ENCODE results near the gene VTI1A. TPM values are rescaled to one million over a fixed set of nuclear protein-coding genes. Genes with fewer than 3 reads are reported as not detected.

Gene VTI1A
- total RNA-seq, 1 donor from 2014 or later = 32.6 TPM

DNA sequence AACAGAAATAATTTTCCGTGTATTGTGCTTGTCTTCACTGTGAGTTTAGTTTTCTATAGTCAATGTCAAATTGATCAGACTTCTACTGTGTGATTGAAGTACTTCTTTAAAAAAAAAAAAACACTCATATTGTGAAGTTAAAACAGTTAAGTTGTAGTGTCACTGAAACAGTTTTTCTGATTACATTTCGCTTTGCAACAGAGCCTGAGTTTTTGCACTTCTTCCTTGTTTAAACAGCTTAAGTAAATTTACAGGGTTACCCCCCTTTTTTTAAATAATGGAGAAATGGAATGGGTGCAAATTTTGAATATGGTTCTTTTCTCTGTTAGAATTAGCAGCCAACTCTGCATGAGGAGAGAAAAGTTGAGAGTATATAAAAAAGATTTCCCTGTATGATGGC, 117.3 kb downstream of the VTI1A start:
- DNase-seq (ENCODE audit: extremely low spot score, unreplicated experiment) = no peak
- peaks cover 10% of the 10 kb centered on the region for H3K4me1 Mint-ChIP-seq (ENCODE audit: unreplicated experiment)
- H3K36me3 Mint-ChIP-seq = no peaks in the 10 kb centered on the region
- H3K27ac Mint-ChIP-seq = no peak overlapping the region
- no peaks in the 10 kb centered on the region for H3K27me3 Mint-ChIP-seq
- H3K4me3 Mint-ChIP-seq = no peak overlapping the region
- no peaks in the 10 kb centered on the region for H3K9me3 Mint-ChIP-seq
- no peak for TF ChIP-seq CTCF (conservative IDR thresholded peaks at IDR 0.05)

GRCh38 chr10:112565434-112566053, 118.5 kb downstream of the VTI1A start:
- Mint-ChIP-seq H3K4me3 (no peak overlapping the region), H3K9me3 (no peaks in the 10 kb centered on the region)
- no peak for DNase-seq (ENCODE audit: extremely low spot score, unreplicated experiment)

GRCh38 chr10:112570585-112570984, 123.6 kb downstream of the VTI1A start:
- no peaks in the 10 kb centered on the region for H3K27me3 Mint-ChIP-seq
- DNase-seq (ENCODE audit: extremely low spot score, unreplicated experiment) = no peak

More at GRCh38 chr10:112565434-112566053, 118.5 kb downstream of the VTI1A start:
- H3K36me3 Mint-ChIP-seq = no peaks in the 10 kb centered on the region
- H3K27me3 Mint-ChIP-seq = no peaks in the 10 kb centered on the region
- peak; percentile 93 for TF ChIP-seq CTCF (conservative IDR thresholded peaks at IDR 0.05)
- no peak overlapping the region for H3K27ac Mint-ChIP-seq
- H3K4me1 Mint-ChIP-seq (ENCODE audit: unreplicated experiment) = peaks cover 5% of the 10 kb centered on the region

DNA sequence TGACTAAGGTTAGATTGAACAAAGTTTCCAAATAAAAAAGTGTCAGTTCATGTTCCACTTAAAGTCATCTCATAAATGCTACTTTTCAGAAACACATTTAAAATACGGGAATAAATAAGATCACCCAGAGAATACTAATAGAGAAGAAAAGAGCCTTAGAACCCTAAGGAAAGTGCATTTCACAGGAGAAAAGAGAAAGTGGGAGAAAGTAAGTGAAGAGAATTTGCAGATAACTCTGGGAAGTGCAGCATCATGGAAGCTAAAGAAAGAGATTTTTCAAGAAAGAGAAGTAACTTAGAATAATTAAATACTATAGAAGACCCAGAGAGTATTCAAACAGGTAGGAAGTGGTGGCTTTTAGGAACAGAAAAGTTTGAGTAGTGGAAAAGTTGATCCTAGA, 132.6 kb downstream of the VTI1A start:
- no peak for TF ChIP-seq CTCF (conservative IDR thresholded peaks at IDR 0.05)
- Mint-ChIP-seq H3K9me3 (no peaks in the 10 kb centered on the region), H3K4me3 (no peak overlapping the region), H3K27me3 (no peaks in the 10 kb centered on the region), H3K36me3 (peaks cover 8% of the 10 kb centered on the region), H3K4me1 (ENCODE audit: unreplicated experiment) (peaks cover 9% of the 10 kb centered on the region), H3K27ac (no peak overlapping the region)
- DNase-seq (ENCODE audit: extremely low spot score, unreplicated experiment) = no peak

More at GRCh38 chr10:112570585-112570984, 123.6 kb downstream of the VTI1A start:
- no peak for TF ChIP-seq CTCF (conservative IDR thresholded peaks at IDR 0.05)
- Mint-ChIP-seq H3K27ac (no peak overlapping the region), H3K4me1 (ENCODE audit: unreplicated experiment) (peaks cover 2% of the 10 kb centered on the region), H3K36me3 (no peaks in the 10 kb centered on the region), H3K9me3 (no peaks in the 10 kb centered on the region), H3K4me3 (no peak overlapping the region)

DNA sequence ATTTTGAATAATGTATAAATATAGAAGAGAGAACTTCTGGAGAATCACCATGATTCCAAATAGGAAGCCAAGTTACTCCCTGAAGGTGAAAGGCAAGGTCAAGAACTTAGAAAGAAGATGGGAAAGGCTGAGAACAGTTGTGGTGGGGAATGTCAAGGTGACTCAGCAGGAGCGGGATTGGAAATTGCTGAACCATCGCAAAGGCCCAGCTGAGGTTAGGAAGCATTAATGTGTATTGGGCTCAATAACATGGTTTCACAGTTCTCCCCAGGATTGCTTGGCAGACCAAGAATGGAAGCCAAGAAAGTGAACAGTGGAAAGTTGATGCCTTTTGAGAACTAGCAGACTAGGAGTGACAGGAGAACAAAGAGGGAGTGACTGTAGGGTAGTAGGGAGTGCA, 133.3 kb downstream of the VTI1A start:
- peaks cover 14% of the 10 kb centered on the region for H3K4me1 Mint-ChIP-seq (ENCODE audit: unreplicated experiment)

More for the DNA sequence above, 133.3 kb downstream of the VTI1A start:
- no peak overlapping the region for H3K27ac Mint-ChIP-seq
- peaks cover 8% of the 10 kb centered on the region for H3K36me3 Mint-ChIP-seq
- no peak overlapping the region for H3K4me3 Mint-ChIP-seq
- no peaks in the 10 kb centered on the region for H3K27me3 Mint-ChIP-seq
- no peak for TF ChIP-seq CTCF (conservative IDR thresholded peaks at IDR 0.05)
- no peaks in the 10 kb centered on the region for H3K9me3 Mint-ChIP-seq
- DNase-seq (ENCODE audit: extremely low spot score, unreplicated experiment) = no peak
